OCI-LY7 (cell line): Measurements from ENCODE around the gene INSIG2. TPM values are rescaled to one million over a fixed set of nuclear protein-coding genes. Genes with fewer than 3 reads are reported as not detected.

ENCODE experiments used
- BruUV-seq: library from RNA; stranded (reverse); fragments of 400-500 nt; replicated peaks from 2 replicates; lab custom pipeline; 2021; lab: Mats Ljungman, UMichigan
- CTCF ChIA-PET: fragments of 300-600 bp; sonication (Branson Sonifier 250); formaldehyde crosslinking; loops from one replicate; lab custom pipeline; 2022; ENCODE audit warnings: antibody characterized with exemption; ENCODE audit not compliant: unreplicated experiment; lab: Charles Lee
- POLR2A ChIA-PET: fragments of 300-600 bp; sonication (Branson Sonifier 250); formaldehyde crosslinking; loops from one replicate; lab custom pipeline; 2022; ENCODE audit warnings: antibody characterized with exemption; lab: Charles Lee
- DNase-seq: peaks from one replicate; pipeline ENCODE4 v3.0.0-alpha.2; 2015; ENCODE audit warnings: low spot score
- H2AFZ ChIP-seq: fragments of 200-600 bp; sonication (generic), shearing (Covaris generic); 2 replicates; pipeline ENCODE4 v1.6.1; 2014; ENCODE audit warnings: mild to moderate bottlenecking, antibody characterized with exemption, low read length, moderate library complexity
- H3K27ac ChIP-seq: fragments of 200-600 bp; sonication (generic); 2 replicates; pipeline ENCODE4 v1.5.1; 2014; ENCODE audit warnings: mixed run types, low read depth, mild to moderate bottlenecking, moderate library complexity, low read length, inconsistent platforms; ENCODE audit not compliant: poor library complexity, severe bottlenecking
- H3K36me3 ChIP-seq: fragments of 200-600 bp; sonication (generic); 2 replicates; pipeline ENCODE4 v1.6.1; 2014; ENCODE audit warnings: mild to moderate bottlenecking, antibody characterized with exemption, low read length, moderate library complexity, mixed read lengths; ENCODE audit not compliant: insufficient read depth
- H3K4me1 ChIP-seq: fragments of 200-600 bp; sonication (generic); 2 replicates; pipeline ENCODE4 v1.5.1; 2014; ENCODE audit warnings: mild to moderate bottlenecking, low read length; ENCODE audit not compliant: insufficient read depth, poor library complexity, severe bottlenecking
- H3K4me2 ChIP-seq: fragments of 200-600 bp; sonication (generic); 2 replicates; pipeline ENCODE4 v1.6.1; 2014; ENCODE audit warnings: mild to moderate bottlenecking, low read length
- H3K4me3 ChIP-seq: fragments of 200-600 bp; sonication (generic); 2 replicates; pipeline ENCODE4 v1.5.1; 2014; ENCODE audit warnings: mild to moderate bottlenecking, low read depth, low read length; ENCODE audit not compliant: poor library complexity, severe bottlenecking
- H3K79me2 ChIP-seq: fragments of 200-600 bp; sonication (generic); 2 replicates; pipeline ENCODE4 v1.6.1; 2016; ENCODE audit warnings: low read depth, mild to moderate bottlenecking, low read length, moderate library complexity, mixed read lengths; ENCODE audit not compliant: insufficient read depth
- H3K9me2 ChIP-seq: fragments of 200-600 bp; sonication (generic); 2 replicates; pipeline ENCODE4 v1.6.1; 2016; ENCODE audit warnings: mild to moderate bottlenecking, low read length, mixed read lengths; ENCODE audit not compliant: insufficient read depth
- H3K9me3 ChIP-seq: fragments of 200-600 bp; sonication (generic); 2 replicates; pipeline ENCODE4 v1.6.1; 2014; ENCODE audit warnings: mild to moderate bottlenecking, mixed run types, low read length, mixed read lengths
- H4K20me1 ChIP-seq: fragments of 200-600 bp; sonication (generic); 2 replicates; pipeline ENCODE4 v1.6.1; 2014; ENCODE audit warnings: mild to moderate bottlenecking, antibody characterized with exemption, low read length, moderate library complexity, mixed read lengths; ENCODE audit not compliant: insufficient read depth
- CTCF ChIP-seq: fragments of 200-600 bp; sonication (generic); conservative IDR thresholded peaks from 2 replicates; pipeline ENCODE4 v1.5.1; 2014; ENCODE audit warnings: mild to moderate bottlenecking, antibody characterized with exemption, low read length, moderate library complexity, mixed read lengths
- EZH2phosphoT487 ChIP-seq: fragments of 200-600 bp; sonication (generic); IDR thresholded peaks from 2 replicates; pipeline ENCODE4 v1.6.1; 2018; ENCODE audit warnings: low read depth, borderline replicate concordance, mild to moderate bottlenecking, mixed run types, antibody characterized with exemption, low read length, moderate library complexity, mixed read lengths
- intact Hi-C: fragments of 100-400 bp; cut with micrococcal nuclease; formaldehyde crosslinking; loops from one replicate; pipeline ENCODE4 v1.10.0; 2022; ENCODE audit not compliant: unreplicated experiment
- total RNA-seq, 2 experiments: library from RNA; depleted of rRNA in 1 of 2; stranded (reverse); fragments of >200 nt in 1 of 2; shearing (Covaris generic) in 1 of 2; gene quantifications; 2 replicates each; pipeline ENCODE4 v1.2.3, GENCODE V29; 2014 to 2022

Gene INSIG2
- total RNA-seq, 2 experiments from 2014 or later = 5.9 to 21.2 TPM

GRCh38 chr2:118148809-118149208, 60.5 kb downstream of the INSIG2 start:
- intact Hi-C loops = no loop called here
- no TSS peak for BruUV-seq
- DNase-seq = no peak
- Histone ChIP-seq H3K9me3 (no peaks in the 10 kb centered on the region), H3K4me1 (no peaks in the 10 kb centered on the region), H3K79me2 (no peaks in the 10 kb centered on the region), H3K27ac (no peak overlapping the region), H3K9me2 (no peaks in the 10 kb centered on the region), H3K36me3 (no peaks in the 10 kb centered on the region), H3K4me2 (no peak overlapping the region), H3K4me3 (no peak overlapping the region), H4K20me1 (no peaks in the 10 kb centered on the region), H2AFZ (no peak overlapping the region)
- TF ChIP-seq CTCF (no peak), EZH2phosphoT487 (no peak)
- ChIA-PET POLR2A (no interaction called here), CTCF (no interaction called here)

GRCh38 chr2:118150294-118150693, 62.0 kb downstream of the INSIG2 start:
- H3K9me3 ChIP-seq = no peaks in the 10 kb centered on the region
- H2AFZ ChIP-seq = no peak overlapping the region
- no TSS peak for BruUV-seq
- intact Hi-C loops = no loop called here
- no peak for TF ChIP-seq CTCF
- no peak for TF ChIP-seq EZH2phosphoT487
- CTCF ChIA-PET = no interaction called here
- H3K4me3 ChIP-seq = no peak overlapping the region
- no peaks in the 10 kb centered on the region for H3K9me2 ChIP-seq
- POLR2A ChIA-PET = interaction anchor here (0.8 kb wide), 1 partner anchor 13 kb away, joined by 3 read pairs; no protein-coding TSS in a partner anchor
- H4K20me1 ChIP-seq = no peaks in the 10 kb centered on the region
- no peaks in the 10 kb centered on the region for H3K4me1 ChIP-seq
- H3K79me2 ChIP-seq = no peaks in the 10 kb centered on the region
- H3K27ac ChIP-seq = no peak overlapping the region
- H3K4me2 ChIP-seq = no peak overlapping the region
- no peaks in the 10 kb centered on the region for H3K36me3 ChIP-seq
- no peak for DNase-seq

GRCh38 chr2:118151831-118152230, 63.6 kb downstream of the INSIG2 start:
- no peak overlapping the region for H3K27ac ChIP-seq
- no peaks in the 10 kb centered on the region for H3K4me1 ChIP-seq
- no peaks in the 10 kb centered on the region for H3K9me2 ChIP-seq
- H2AFZ ChIP-seq = no peak overlapping the region
- no peaks in the 10 kb centered on the region for H3K36me3 ChIP-seq
- intact Hi-C loops = no loop called here
- H3K9me3 ChIP-seq = no peaks in the 10 kb centered on the region
- H3K4me2 ChIP-seq = no peak overlapping the region
- ChIA-PET POLR2A (no interaction called here), CTCF (no interaction called here)
- no TSS peak for BruUV-seq
- DNase-seq = no peak
- no peak for TF ChIP-seq CTCF
- no peak for TF ChIP-seq EZH2phosphoT487
- H3K79me2 ChIP-seq = no peaks in the 10 kb centered on the region
- H4K20me1 ChIP-seq = no peaks in the 10 kb centered on the region
- no peak overlapping the region for H3K4me3 ChIP-seq
